ENCODE data around the gene ITPK1.

The ITPK1 gene

GRCh38 chr14:92964124-92965109, 151.3 kb downstream of the ITPK1 start:
- H3K4me3 ChIP-seq (ENCODE audit: low read depth, low read length), result no peak overlapping the region
- TF ChIP-seq, protein P1, sequence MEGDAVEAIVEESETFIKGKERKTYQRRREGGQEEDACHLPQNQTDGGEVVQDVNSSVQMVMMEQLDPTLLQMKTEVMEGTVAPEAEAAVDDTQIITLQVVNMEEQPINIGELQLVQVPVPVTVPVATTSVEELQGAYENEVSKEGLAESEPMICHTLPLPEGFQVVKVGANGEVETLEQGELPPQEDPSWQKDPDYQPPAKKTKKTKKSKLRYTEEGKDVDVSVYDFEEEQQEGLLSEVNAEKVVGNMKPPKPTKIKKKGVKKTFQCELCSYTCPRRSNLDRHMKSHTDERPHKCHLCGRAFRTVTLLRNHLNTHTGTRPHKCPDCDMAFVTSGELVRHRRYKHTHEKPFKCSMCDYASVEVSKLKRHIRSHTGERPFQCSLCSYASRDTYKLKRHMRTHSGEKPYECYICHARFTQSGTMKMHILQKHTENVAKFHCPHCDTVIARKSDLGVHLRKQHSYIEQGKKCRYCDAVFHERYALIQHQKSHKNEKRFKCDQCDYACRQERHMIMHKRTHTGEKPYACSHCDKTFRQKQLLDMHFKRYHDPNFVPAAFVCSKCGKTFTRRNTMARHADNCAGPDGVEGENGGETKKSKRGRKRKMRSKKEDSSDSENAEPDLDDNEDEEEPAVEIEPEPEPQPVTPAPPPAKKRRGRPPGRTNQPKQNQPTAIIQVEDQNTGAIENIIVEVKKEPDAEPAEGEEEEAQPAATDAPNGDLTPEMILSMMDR (IDR thresholded peaks at IDR 0.05; ENCODE audit: insufficient read depth, low read depth, low read length, missing control alignments), result no peak
- no peak for DNase-seq (ENCODE audit: low read depth)

DNA sequence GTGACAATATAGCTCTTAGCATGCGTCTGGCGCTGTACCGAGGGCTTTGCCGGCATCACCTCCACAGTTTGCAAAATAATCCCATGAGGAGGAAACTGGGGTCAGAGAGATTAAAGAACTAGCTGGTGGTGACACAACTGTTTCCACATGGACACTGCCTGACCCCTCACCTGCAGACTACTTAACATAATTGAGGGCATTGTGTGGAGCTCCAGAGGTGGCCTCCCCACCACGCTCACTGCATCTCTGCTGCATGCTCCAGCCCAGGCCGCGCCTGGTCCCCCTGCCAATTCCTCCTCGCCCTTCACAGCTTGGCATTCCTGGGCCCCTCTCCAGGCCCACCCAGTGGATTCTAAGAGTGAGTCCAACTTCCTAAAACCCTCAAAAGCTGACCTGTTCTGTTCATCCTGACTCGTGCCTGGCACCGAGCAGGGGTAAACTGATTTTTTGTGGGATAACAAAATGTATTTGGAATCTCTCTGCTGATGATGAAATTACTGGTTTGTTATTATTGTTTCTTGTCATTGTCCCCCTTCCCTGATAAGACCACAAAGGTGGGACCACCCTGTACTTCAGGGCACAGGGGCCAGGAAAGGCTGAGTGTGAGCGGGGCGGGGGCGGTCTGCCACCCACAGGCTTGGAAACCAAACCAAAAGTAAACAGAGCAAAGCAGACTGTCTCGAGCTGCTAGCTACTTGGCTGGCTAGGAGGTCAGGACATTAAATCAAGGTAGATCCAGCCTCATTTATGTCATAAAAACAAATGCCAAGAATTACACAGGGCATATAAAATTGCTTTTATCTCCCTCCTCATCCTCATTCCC, 152.2 kb downstream of the ITPK1 start:
- DNase-seq (ENCODE audit: low read depth), result no peak
- H3K4me3 ChIP-seq (ENCODE audit: low read depth, low read length), result no peak overlapping the region
- TF ChIP-seq, protein P1 (IDR thresholded peaks at IDR 0.05; ENCODE audit: insufficient read depth, low read depth, low read length, missing control alignments), result no peak

- DNase-seq (ENCODE audit: low read depth), result no peak
- TF ChIP-seq, protein P1 (IDR thresholded peaks at IDR 0.05; ENCODE audit: insufficient read depth, low read depth, low read length, missing control alignments), result no peak
These were observed 153.0 kb downstream of the ITPK1 start for GRCh38 chr14:92962831-92963095.

DNA sequence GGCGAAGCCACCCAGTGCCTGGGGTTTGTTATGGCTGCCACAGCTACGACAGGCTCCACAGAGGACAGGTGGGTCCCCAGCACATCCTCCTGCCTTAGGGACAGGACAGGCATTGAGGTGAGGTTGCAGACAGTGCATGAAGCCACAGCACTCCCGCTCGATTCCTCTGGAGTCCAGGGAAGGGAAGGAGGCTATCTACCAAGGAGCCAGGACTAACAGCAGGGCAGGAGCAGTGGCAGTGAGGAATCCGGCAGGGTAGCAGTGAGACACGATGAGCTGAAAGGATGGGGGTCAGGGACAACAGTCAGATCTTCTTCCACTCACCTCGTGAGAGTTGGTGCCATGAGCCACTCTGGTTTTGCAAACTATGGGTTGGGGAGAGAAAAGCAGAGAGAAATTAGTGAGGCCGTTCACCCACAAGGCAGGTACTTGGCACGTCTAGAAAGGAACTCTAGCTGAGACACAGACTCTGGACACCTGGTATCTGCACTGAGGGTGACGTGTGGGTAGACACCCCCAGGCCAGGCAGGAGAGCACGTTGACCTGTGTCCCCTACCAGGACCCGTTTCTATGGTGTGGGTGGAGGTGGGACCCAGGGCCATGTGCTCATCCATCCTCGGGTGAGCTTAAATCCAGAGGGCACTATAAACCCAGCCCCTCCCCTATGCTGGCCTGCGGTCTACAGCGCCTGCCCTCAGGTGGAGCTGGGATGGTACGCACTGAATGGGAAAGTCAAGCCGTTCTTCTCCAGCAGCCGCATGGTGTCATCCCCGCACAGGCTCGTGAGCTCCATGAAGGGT, 153.5 kb downstream of the ITPK1 start:
- H3K4me3 ChIP-seq (ENCODE audit: low read depth, low read length), result no peak overlapping the region
- TF ChIP-seq, protein P1 (IDR thresholded peaks at IDR 0.05; ENCODE audit: insufficient read depth, low read depth, low read length, missing control alignments), result no peak
- no peak for DNase-seq (ENCODE audit: low read depth)

More at GRCh38 chr14:92962831-92963095, 153.0 kb downstream of the ITPK1 start:
- no peak overlapping the region for H3K4me3 ChIP-seq (ENCODE audit: low read depth, low read length)

DNA sequence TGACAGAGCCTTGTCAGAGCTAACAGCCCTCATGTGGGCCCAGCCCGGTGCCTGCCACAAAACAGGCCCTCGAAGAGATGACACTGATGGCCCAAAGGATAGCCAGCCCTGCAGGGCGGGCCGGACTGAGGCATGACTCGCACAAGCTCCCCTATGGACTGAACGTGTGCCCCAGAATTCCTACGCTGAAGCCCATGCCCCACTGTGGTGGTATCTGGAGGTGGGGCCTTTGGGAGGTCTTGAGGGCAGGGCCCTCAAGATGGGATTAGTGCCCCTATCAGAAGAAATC, 154.2 kb downstream of the ITPK1 start:
- TF ChIP-seq, protein P1 (IDR thresholded peaks at IDR 0.05; ENCODE audit: insufficient read depth, low read depth, low read length, missing control alignments), result no peak
- H3K4me3 ChIP-seq (ENCODE audit: low read depth, low read length), result no peak overlapping the region
- no peak for DNase-seq (ENCODE audit: low read depth)

DNA sequence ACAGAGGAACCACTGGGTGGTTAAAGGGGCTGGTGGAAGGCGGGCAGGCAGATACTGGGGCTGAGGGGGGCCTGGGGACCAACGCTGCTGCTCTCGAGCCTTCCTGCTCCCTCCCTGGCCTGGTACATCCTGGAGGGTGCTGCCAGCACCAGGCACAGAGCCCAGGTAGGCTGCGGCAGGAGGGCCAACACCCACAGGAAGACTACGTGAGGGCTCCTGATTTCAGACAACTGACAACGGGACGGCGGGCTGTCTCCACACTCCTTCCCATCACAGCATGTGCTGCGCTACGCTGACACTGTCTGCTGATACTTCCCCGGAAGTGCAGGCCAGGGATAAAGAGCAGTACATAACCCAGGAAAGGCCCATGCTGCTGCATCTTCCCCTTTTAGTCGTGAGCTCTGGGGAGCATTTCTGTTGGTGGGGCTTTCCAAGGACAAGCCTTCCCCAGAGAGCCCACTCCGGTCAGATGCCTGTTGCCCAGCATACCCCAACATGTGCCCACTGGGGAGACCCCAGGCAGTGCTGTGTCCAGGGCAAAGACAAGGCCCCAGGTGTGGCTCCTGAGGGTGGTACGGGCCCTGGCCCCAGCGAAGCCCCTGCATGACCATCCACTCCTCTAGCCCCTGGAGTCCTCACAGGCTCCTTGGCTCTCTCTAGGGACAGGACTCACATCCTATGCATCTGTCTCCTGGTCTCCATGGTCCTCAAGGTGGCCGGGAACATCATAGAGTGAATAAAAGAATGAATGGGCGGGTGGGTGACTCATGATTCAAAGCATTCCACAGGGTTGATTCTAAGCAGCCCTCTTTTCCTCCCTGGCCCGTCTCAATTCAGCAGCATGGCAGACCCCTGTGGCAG, 154.8 kb downstream of the ITPK1 start:
- TF ChIP-seq, protein P1 (IDR thresholded peaks at IDR 0.05; ENCODE audit: insufficient read depth, low read depth, low read length, missing control alignments), result no peak

More for the DNA sequence above, 154.8 kb downstream of the ITPK1 start:
- no peak overlapping the region for H3K4me3 ChIP-seq (ENCODE audit: low read depth, low read length)
- no peak for DNase-seq (ENCODE audit: low read depth)

Data from GM12865 (cell line).